Neural cell (in vitro differentiated cells): ENCODE data around the gene C10orf90.

ENCODE experiments used
- CTCF ChIP-seq: fragments of 450-650 bp; IDR thresholded peaks from 2 replicates; pipeline ENCODE4 v1.5.1; 2014; ENCODE audit warnings: antibody characterized with exemption, mild to moderate bottlenecking, moderate library complexity; ENCODE audit not compliant: poor library complexity, severe bottlenecking
- EP300 ChIP-seq: fragments of 450-650 bp; conservative IDR thresholded peaks from 2 replicates; pipeline ENCODE4 v1.6.1; 2014; ENCODE audit warnings: antibody characterized with exemption, mild to moderate bottlenecking, moderate library complexity; ENCODE audit not compliant: poor library complexity, severe bottlenecking
- EZH2 ChIP-seq: fragments of 200-600, 300-800 bp; shearing (Covaris generic), sonication (generic); IDR thresholded peaks from 2 replicates; pipeline ENCODE4 v1.6.1; 2014; ENCODE audit warnings: antibody characterized with exemption, low read length, borderline replicate concordance, mild to moderate bottlenecking; ENCODE audit not compliant: insufficient read depth, poor library complexity, severe bottlenecking
- POLR2AphosphoS5 ChIP-seq: IDR thresholded peaks from 2 replicates; pipeline ENCODE4 v1.6.1; 2012
- RAD21 ChIP-seq: fragments of 450-650 bp; conservative IDR thresholded peaks from 2 replicates; pipeline ENCODE4 v1.6.1; 2014; ENCODE audit warnings: antibody characterized with exemption, mild to moderate bottlenecking, moderate library complexity
- REST ChIP-seq: IDR thresholded peaks from 2 replicates; pipeline ENCODE4 v1.6.1; 2012; ENCODE audit warnings: borderline replicate concordance
- SMC3 ChIP-seq: fragments of 450-650 bp; conservative IDR thresholded peaks from 2 replicates; pipeline ENCODE4 v1.6.1; 2014; ENCODE audit warnings: antibody characterized with exemption, mild to moderate bottlenecking, moderate library complexity; ENCODE audit not compliant: poor library complexity
- TAF1 ChIP-seq: IDR thresholded peaks from 2 replicates; pipeline ENCODE4 v1.6.1; 2012; ENCODE audit warnings: low read depth

GRCh38 chr10:126384269-126384873 is 286.1 kb downstream of the C10orf90 start:
- TF ChIP-seq CTCF (no peak), SMC3 (no peak), POLR2AphosphoS5 (no peak), EP300 (no peak), TAF1 (no peak), REST (no peak), RAD21 (no peak), EZH2 (no peak)
